ENCODE data around the gene ATP7A. TPM values are rescaled to one million over a fixed set of nuclear protein-coding genes. Genes with fewer than 3 reads are reported as not detected.
A peak's percentile ranks its signal among the peaks of the same experiment; 100 is the strongest.
"Not testable (repeated sequence)": the region's sequence is repeated elsewhere in the genome, so short reads cannot be mapped to it uniquely, and the experiment has no call there.

ATP7A gene
- 1.0 TPM for polyA plus RNA-seq (2013, experiment 1 of 2)
- 1.2 TPM for polyA plus RNA-seq (2013, experiment 2 of 2)

DNA sequence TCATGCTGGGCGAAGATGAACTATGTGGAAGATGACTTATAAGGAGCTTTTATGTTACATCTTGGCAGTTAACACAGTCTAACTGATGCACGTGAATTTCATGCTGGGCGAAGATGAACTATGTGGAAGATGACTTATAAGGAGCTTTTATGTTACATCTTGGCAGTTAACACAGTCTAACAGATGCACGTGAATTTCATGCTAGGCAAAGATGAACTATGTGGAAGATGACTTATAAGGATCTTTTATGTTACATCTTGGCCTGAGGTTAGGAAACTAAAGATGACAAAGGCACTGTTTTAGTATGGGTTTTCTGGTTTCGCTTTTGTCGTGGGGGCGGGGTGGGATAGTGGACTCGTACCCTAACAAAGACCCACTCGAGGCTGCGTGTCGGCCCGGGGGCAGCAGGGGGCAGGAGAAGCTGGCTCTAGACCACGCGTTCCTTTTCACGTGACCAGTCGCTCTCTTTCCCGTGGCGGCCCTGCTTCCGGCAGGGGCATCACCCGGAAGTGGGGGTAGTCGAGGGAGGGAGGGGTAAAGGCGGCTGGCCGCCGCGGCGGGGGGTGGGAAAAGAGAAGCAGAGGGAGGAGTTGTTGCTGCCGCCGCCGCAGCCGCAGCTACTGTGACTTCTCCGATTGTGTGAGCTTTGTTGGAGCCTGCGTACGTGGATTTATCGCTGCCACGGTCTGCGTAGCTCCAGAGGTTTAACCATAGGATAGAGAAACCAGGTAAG, at the start of gene ATP7A:
Gene ATP7A, plus strand, starts transcription at position 586 of the 733 bp plus-strand sequence. CDS start 60,949 bp downstream, outside the sequence.
- Histone ChIP-seq H3K4me2 (ENCODE audit: low read length) (peak within 1 kb of the TSS; percentile 42), H3K36me3 (ENCODE audit: control insufficient read depth, insufficient read depth, low read length) (no peaks in the 10 kb centered on the region), H2AK5ac (ENCODE audit: low read length) (no peak within 1 kb of the TSS), H3K27ac (ENCODE audit: low read depth, low read length) (no peak within 1 kb of the TSS), H3K23ac (ENCODE audit: low read length) (no peak within 1 kb of the TSS), H2BK5ac (ENCODE audit: low read length) (no peak within 1 kb of the TSS), H3K4me1 (ENCODE audit: control insufficient read depth, low read depth, low read length) (no peaks in the 10 kb centered on the region), H3K27me3 (ENCODE audit: insufficient read depth, low read length, poor library complexity) (no peaks in the 10 kb centered on the region), H4K5ac (ENCODE audit: low read length) (no peak within 1 kb of the TSS), H4K8ac (ENCODE audit: low read depth, low read length) (no peak within 1 kb of the TSS), H3K18ac (ENCODE audit: low read length) (peak within 1 kb of the TSS; percentile 39), H3K79me2 (ENCODE audit: control insufficient read depth, insufficient read depth, low read length) (no peaks in the 10 kb centered on the region), H3K9ac (ENCODE audit: low read length) (peak within 1 kb of the TSS; percentile 72), H2BK15ac (replicated peaks; ENCODE audit: low read depth) (no peak within 1 kb of the TSS), H3K79me1 (ENCODE audit: low read length) (no peaks in the 10 kb centered on the region), H3K4ac (ENCODE audit: low read depth, low read length) (no peak within 1 kb of the TSS), H3K56ac (ENCODE audit: low read length) (peak within 1 kb of the TSS; percentile 88), H2BK120ac (ENCODE audit: low read depth, low read length) (no peak within 1 kb of the TSS), H3K4me3 (ENCODE audit: low read length) (peak within 1 kb of the TSS; percentile 61)
- DNase-seq, result peak; percentile 93
- WGBS (ENCODE audit: extremely low coverage, insufficient coverage, low lambda C conversion rate), result no CpG with 5 or more reads among the region's 36 CpGs

- Histone ChIP-seq H3K56ac (ENCODE audit: low read length) (no peak overlapping the region), H3K18ac (ENCODE audit: low read length) (no peak overlapping the region), H3K36me3 (ENCODE audit: control insufficient read depth, insufficient read depth, low read length) (no peaks in the 10 kb centered on the region), H3K79me2 (ENCODE audit: control insufficient read depth, insufficient read depth, low read length) (no peaks in the 10 kb centered on the region), H3K4me3 (ENCODE audit: low read length) (no peak overlapping the region), H3K23ac (ENCODE audit: low read length) (no peak overlapping the region), H3K4me1 (ENCODE audit: control insufficient read depth, low read depth, low read length) (no peaks in the 10 kb centered on the region), H3K4ac (ENCODE audit: low read depth, low read length) (no peak overlapping the region), H3K27ac (ENCODE audit: low read depth, low read length) (no peak overlapping the region), H2BK15ac (replicated peaks; ENCODE audit: low read depth) (no peak overlapping the region), H3K79me1 (ENCODE audit: low read length) (no peaks in the 10 kb centered on the region), H4K8ac (ENCODE audit: low read depth, low read length) (no peak overlapping the region), H3K9ac (ENCODE audit: low read length) (no peak overlapping the region), H4K5ac (ENCODE audit: low read length) (no peak overlapping the region), H3K4me2 (ENCODE audit: low read length) (no peak overlapping the region), H2BK120ac (ENCODE audit: low read depth, low read length) (no peak overlapping the region), H3K27me3 (ENCODE audit: insufficient read depth, low read length, poor library complexity) (no peaks in the 10 kb centered on the region), H2BK5ac (ENCODE audit: low read length) (no peak overlapping the region), H2AK5ac (ENCODE audit: low read length) (no peak overlapping the region)
- DNase-seq, result no peak
- WGBS (ENCODE audit: extremely low coverage, insufficient coverage, low lambda C conversion rate), result no CpG with 5 or more reads among the region's 8 CpGs
These were observed 35.1 kb upstream of the ATP7A start for GRCh38 chrX:77875372-77875771.

GRCh38 chrX:77881418-77881817, 29.1 kb upstream of the ATP7A start:
- not testable (repeated sequence) for H3K4me2 ChIP-seq (ENCODE audit: low read length); DNase-seq; H3K9ac ChIP-seq (ENCODE audit: low read length); H3K4me3 ChIP-seq (ENCODE audit: low read length); H3K36me3 ChIP-seq (ENCODE audit: control insufficient read depth, insufficient read depth, low read length); H3K27ac ChIP-seq (ENCODE audit: low read depth, low read length); H3K4ac ChIP-seq (ENCODE audit: low read depth, low read length); H3K79me2 ChIP-seq (ENCODE audit: control insufficient read depth, insufficient read depth, low read length); H4K5ac ChIP-seq (ENCODE audit: low read length); H2BK15ac ChIP-seq (replicated peaks; ENCODE audit: low read depth); H3K79me1 ChIP-seq (ENCODE audit: low read length); H3K4me1 ChIP-seq (ENCODE audit: control insufficient read depth, low read depth, low read length); H3K23ac ChIP-seq (ENCODE audit: low read length); H2BK120ac ChIP-seq (ENCODE audit: low read depth, low read length); H2BK5ac ChIP-seq (ENCODE audit: low read length); H4K8ac ChIP-seq (ENCODE audit: low read depth, low read length); H3K18ac ChIP-seq (ENCODE audit: low read length); H2AK5ac ChIP-seq (ENCODE audit: low read length); H3K27me3 ChIP-seq (ENCODE audit: insufficient read depth, low read length, poor library complexity); H3K56ac ChIP-seq (ENCODE audit: low read length)
- no CpG with 5 or more reads among the region's 4 CpGs for WGBS (ENCODE audit: extremely low coverage, insufficient coverage, low lambda C conversion rate)

GRCh38 chrX:77892887-77893286, 17.6 kb upstream of the ATP7A start:
- Histone ChIP-seq H3K27ac (ENCODE audit: low read depth, low read length) (no peak overlapping the region), H2AK5ac (ENCODE audit: low read length) (no peak overlapping the region), H4K5ac (ENCODE audit: low read length) (no peak overlapping the region), H3K56ac (ENCODE audit: low read length) (no peak overlapping the region), H3K4me3 (ENCODE audit: low read length) (no peak overlapping the region), H2BK15ac (replicated peaks; ENCODE audit: low read depth) (no peak overlapping the region), H3K18ac (ENCODE audit: low read length) (no peak overlapping the region), H4K8ac (ENCODE audit: low read depth, low read length) (no peak overlapping the region), H3K9ac (ENCODE audit: low read length) (no peak overlapping the region), H3K4ac (ENCODE audit: low read depth, low read length) (no peak overlapping the region), H2BK5ac (ENCODE audit: low read length) (no peak overlapping the region), H3K36me3 (ENCODE audit: control insufficient read depth, insufficient read depth, low read length) (no peaks in the 10 kb centered on the region), H3K79me2 (ENCODE audit: control insufficient read depth, insufficient read depth, low read length) (peaks cover 12% of the 10 kb centered on the region), H3K4me2 (ENCODE audit: low read length) (no peak overlapping the region), H3K79me1 (ENCODE audit: low read length) (no peaks in the 10 kb centered on the region), H3K23ac (ENCODE audit: low read length) (no peak overlapping the region), H2BK120ac (ENCODE audit: low read depth, low read length) (no peak overlapping the region), H3K4me1 (ENCODE audit: control insufficient read depth, low read depth, low read length) (no peaks in the 10 kb centered on the region), H3K27me3 (ENCODE audit: insufficient read depth, low read length, poor library complexity) (no peaks in the 10 kb centered on the region)
- DNase-seq, result no peak
- WGBS (ENCODE audit: extremely low coverage, insufficient coverage, low lambda C conversion rate), result no CpG with 5 or more reads among the region's 2 CpGs

DNA sequence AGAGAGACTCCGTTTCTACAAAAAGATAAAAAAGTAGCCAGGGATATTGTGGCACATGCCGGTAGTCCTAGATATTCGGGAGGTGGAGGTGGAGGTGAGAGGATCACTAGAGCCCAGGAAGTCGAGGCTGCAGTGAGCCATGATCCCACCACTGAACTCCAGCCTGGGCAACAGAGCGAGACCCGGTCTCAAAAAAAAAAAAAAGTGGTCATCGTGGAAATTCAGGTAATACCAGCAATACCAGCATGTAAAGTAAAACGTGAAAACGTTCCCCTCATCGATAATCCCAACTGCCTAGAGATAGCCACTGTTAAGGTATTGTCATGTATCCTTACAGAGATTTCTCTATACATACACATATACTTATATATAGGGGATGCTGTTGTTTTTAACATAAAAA, 16.8 kb upstream of the ATP7A start:
- H3K23ac ChIP-seq (ENCODE audit: low read length), result no peak overlapping the region
- no peak overlapping the region for H2BK120ac ChIP-seq (ENCODE audit: low read depth, low read length)
- H3K18ac ChIP-seq (ENCODE audit: low read length), result no peak overlapping the region
- H3K27me3 ChIP-seq (ENCODE audit: insufficient read depth, low read length, poor library complexity), result no peaks in the 10 kb centered on the region
- no peaks in the 10 kb centered on the region for H3K4me1 ChIP-seq (ENCODE audit: control insufficient read depth, low read depth, low read length)
- H3K27ac ChIP-seq (ENCODE audit: low read depth, low read length), result no peak overlapping the region
- no peak overlapping the region for H3K9ac ChIP-seq (ENCODE audit: low read length)
- peaks cover 12% of the 10 kb centered on the region for H3K79me2 ChIP-seq (ENCODE audit: control insufficient read depth, insufficient read depth, low read length)
- no peak overlapping the region for H4K5ac ChIP-seq (ENCODE audit: low read length)
- no peak overlapping the region for H3K56ac ChIP-seq (ENCODE audit: low read length)
- DNase-seq, result no peak
- no peak overlapping the region for H3K4ac ChIP-seq (ENCODE audit: low read depth, low read length)
- H2BK5ac ChIP-seq (ENCODE audit: low read length), result no peak overlapping the region
- H3K79me1 ChIP-seq (ENCODE audit: low read length), result no peaks in the 10 kb centered on the region
- no peak overlapping the region for H2AK5ac ChIP-seq (ENCODE audit: low read length)
- H4K8ac ChIP-seq (ENCODE audit: low read depth, low read length), result no peak overlapping the region
- H3K4me2 ChIP-seq (ENCODE audit: low read length), result no peak overlapping the region
- WGBS (ENCODE audit: extremely low coverage, insufficient coverage, low lambda C conversion rate), result no CpG with 5 or more reads among the region's 10 CpGs
- H3K36me3 ChIP-seq (ENCODE audit: control insufficient read depth, insufficient read depth, low read length), result no peaks in the 10 kb centered on the region
- no peak overlapping the region for H2BK15ac ChIP-seq (replicated peaks; ENCODE audit: low read depth)
- no peak overlapping the region for H3K4me3 ChIP-seq (ENCODE audit: low read length)
